Endothelial cell of umbilical vein (primary cell): Measurements from ENCODE around the gene ANO4. TPM values are rescaled to one million over a fixed set of nuclear protein-coding genes. Genes with fewer than 3 reads are reported as not detected.

ENCODE experiments used
- BruUV-seq: library from RNA; stranded (reverse); fragments of 400-500 nt; replicated peaks from 2 replicates; lab custom pipeline; 2021; lab: Mats Ljungman, UMichigan
- CTCF ChIA-PET: fragments of 300-600, 350-600 bp; sonication (Branson Sonifier 250); formaldehyde crosslinking; loops from one replicate; lab custom pipeline; 2021; ENCODE audit warnings: antibody characterized with exemption, inconsistent platforms; lab: Charles Lee
- POLR2A ChIA-PET: fragments of 300-600, 350-600 bp; sonication (Branson Sonifier 250); formaldehyde crosslinking; loops from one replicate; lab custom pipeline; 2021; ENCODE audit warnings: antibody characterized with exemption, inconsistent platforms; lab: Charles Lee
- DNase-seq: peaks from one replicate; pipeline ENCODE4 v3.0.0-alpha.2; 2011; ENCODE audit warnings: low read depth, low spot score
- FAIRE-seq: peaks from 2 replicates; lab custom pipeline; 2011; peaks lifted over from hg19 to GRCh38; lab: Jason Lieb, UNC
- H2AFZ ChIP-seq: 2 replicates; pipeline ENCODE4 v1.6.0; 2012; ENCODE audit warnings: low read depth, low read length, control low read depth, inconsistent platforms
- H3K27ac ChIP-seq: 2 replicates; pipeline ENCODE4 v1.5.1; 2011; ENCODE audit warnings: low read depth, mild to moderate bottlenecking, control low read depth, low read length, moderate library complexity; ENCODE audit not compliant: insufficient read depth
- H3K27me3 ChIP-seq, 2 experiments: 2 replicates each; pipeline versions ENCODE4 v1.6.0 to v1.6.1; 2011; ENCODE audit warnings: low read length in 2 of 2, mixed read lengths in 1 of 2; ENCODE audit not compliant: control insufficient read depth in 2 of 2, insufficient read depth in 2 of 2
- H3K36me3 ChIP-seq, 2 experiments: 2 replicates in 1 of 2; 3 replicates in 1 of 2; pipeline ENCODE4 v1.5.1; 2011; ENCODE audit warnings: low read length in 2 of 2, mild to moderate bottlenecking in 1 of 2, moderate library complexity in 1 of 2; ENCODE audit not compliant: control insufficient read depth in 2 of 2, insufficient read depth in 2 of 2; ENCODE audit errors: extremely low read depth in 1 of 2
- H3K4me1 ChIP-seq: 3 replicates; pipeline ENCODE4 v1.5.1; 2011; ENCODE audit warnings: mild to moderate bottlenecking, low read length; ENCODE audit not compliant: control insufficient read depth, insufficient read depth; ENCODE audit errors: extremely low read depth
- H3K4me2 ChIP-seq: 2 replicates; pipeline ENCODE4 v1.6.1; 2011; ENCODE audit warnings: low read length, control low read depth, mixed read lengths; ENCODE audit not compliant: insufficient read depth
- H3K4me3 ChIP-seq, 3 experiments: fragments of 200-600 bp in 1 of 3; sonication (generic), shearing (Covaris generic) in 1 of 3; replicated peaks in 1 of 3; 2 replicates each; pipeline ENCODE4 v1.5.1; 2011 to 2016; ENCODE audit warnings: control low read depth in 3 of 3, low read length in 3 of 3, mild to moderate bottlenecking in 2 of 3, inconsistent platforms in 1 of 3, low read depth in 1 of 3, moderate library complexity in 1 of 3; ENCODE audit not compliant: insufficient read depth in 1 of 3
- H3K79me2 ChIP-seq: 2 replicates; pipeline ENCODE4 v1.6.0; 2012; ENCODE audit warnings: low read length, inconsistent platforms; ENCODE audit not compliant: control insufficient read depth, insufficient read depth
- H3K9ac ChIP-seq: replicated peaks from 2 replicates; pipeline ENCODE3; 2011; ENCODE audit warnings: low read length, control low read depth; ENCODE audit not compliant: insufficient read depth; ENCODE audit errors: extremely low read depth
- H3K9me1 ChIP-seq: replicated peaks from 3 replicates; pipeline ENCODE4 v1.6.0; 2011; ENCODE audit warnings: mild to moderate bottlenecking, low read length; ENCODE audit not compliant: control insufficient read depth, insufficient read depth; ENCODE audit errors: extremely low read depth
- H3K9me3 ChIP-seq: replicated peaks from 2 replicates; pipeline ENCODE4 v1.5.1; 2012; ENCODE audit warnings: low read length, inconsistent platforms; ENCODE audit not compliant: control insufficient read depth, insufficient read depth
- H4K20me1 ChIP-seq: replicated peaks from 2 replicates; pipeline ENCODE3; 2011; ENCODE audit warnings: mild to moderate bottlenecking, low read length; ENCODE audit not compliant: control insufficient read depth, insufficient read depth; ENCODE audit errors: extremely low read depth
- EZH2 ChIP-seq: IDR thresholded peaks from 2 replicates; pipeline ENCODE4 v1.6.1; 2012; ENCODE audit warnings: borderline replicate concordance, low read depth, mild to moderate bottlenecking, moderate library complexity, low read length, inconsistent platforms; ENCODE audit not compliant: severe bottlenecking
- FOS ChIP-seq: IDR thresholded peaks from 2 replicates; pipeline ENCODE4 v1.6.1; 2011; ENCODE audit warnings: mild to moderate bottlenecking, low read length, moderate library complexity, borderline replicate concordance; ENCODE audit not compliant: insufficient read depth
- GATA2 ChIP-seq: IDR thresholded peaks from 2 replicates; pipeline ENCODE4 v1.7.0; 2011; ENCODE audit warnings: low read depth, mild to moderate bottlenecking, moderate library complexity, mixed read lengths, low read length; ENCODE audit not compliant: insufficient read length, insufficient read depth
- JUN ChIP-seq: IDR thresholded peaks from 2 replicates; pipeline ENCODE4 v1.6.1; 2011; ENCODE audit warnings: borderline replicate concordance, low read depth; ENCODE audit not compliant: insufficient read length, insufficient read depth
- MAX ChIP-seq: IDR thresholded peaks from 2 replicates; pipeline ENCODE4 v1.6.1; 2011; ENCODE audit not compliant: insufficient read depth, insufficient read length
- MYC ChIP-seq: IDR thresholded peaks from one replicate; pipeline ENCODE4 v1.6.1; 2011; ENCODE audit warnings: mild to moderate bottlenecking, low read depth, low read length
- POLR2A ChIP-seq: IDR thresholded peaks from 2 replicates; pipeline ENCODE4 v1.6.1; 2012; ENCODE audit warnings: low read depth, mild to moderate bottlenecking, control low read depth, low read length
- POLR2AphosphoS5 ChIP-seq: IDR thresholded peaks from 2 replicates; pipeline ENCODE4 v1.6.1; 2012; ENCODE audit warnings: low read depth, mild to moderate bottlenecking, control low read depth, low read length, moderate library complexity; ENCODE audit not compliant: insufficient read depth
- dilution Hi-C: fragments of 300-500 bp; cut with MboI; formaldehyde crosslinking; loops from one replicate; pipeline ENCODE4 v1.15.0; 2019; ENCODE audit warnings: low sequenced_read_pairs; ENCODE audit not compliant: extremely low pct_ligation_motif_present
- intact Hi-C: fragments of 100-400 bp; cut with micrococcal nuclease; formaldehyde crosslinking; loops from one replicate; pipeline ENCODE4 v1.10.0; 2022
- polyA plus RNA-seq, 4 experiments: library from polyadenylated mRNA; depleted of rRNA in 3 of 4; stranded (reverse) in 3 of 4; unstranded in 1 of 4; fragments of >200 nt; gene quantifications; 2 replicates each; pipeline versions ENCODE4 v1.2.1 to v1.2.3, GENCODE V29; 2011 to 2012; ENCODE audit warnings: missing spikeins in 1 of 4
- total RNA-seq: library from RNA; stranded (reverse); gene quantifications from 2 replicates; pipeline ENCODE4 v1.2.3, GENCODE V29; 2021
- TF ChIP-seq, protein P1 (sequence below), 2 donors: IDR thresholded peaks; 1 replicate in 1 of 2; 2 replicates in 1 of 2; pipeline ENCODE4 v1.5.1; 2011; ENCODE audit warnings: low read length in 2 of 2, mild to moderate bottlenecking in 2 of 2, moderate library complexity in 2 of 2, control low read depth in 1 of 2, inconsistent platforms in 1 of 2, low read depth in 1 of 2; ENCODE audit not compliant: insufficient read depth in 1 of 2; ENCODE audit errors: extremely low read depth in 1 of 2

ANO4 gene
- total and polyA plus RNA-seq, 2 donors (not counting 3 experiments of a cell fraction or from before 2014, with no cell fraction given): 0.25 TPM; not detected in 1

DNA sequence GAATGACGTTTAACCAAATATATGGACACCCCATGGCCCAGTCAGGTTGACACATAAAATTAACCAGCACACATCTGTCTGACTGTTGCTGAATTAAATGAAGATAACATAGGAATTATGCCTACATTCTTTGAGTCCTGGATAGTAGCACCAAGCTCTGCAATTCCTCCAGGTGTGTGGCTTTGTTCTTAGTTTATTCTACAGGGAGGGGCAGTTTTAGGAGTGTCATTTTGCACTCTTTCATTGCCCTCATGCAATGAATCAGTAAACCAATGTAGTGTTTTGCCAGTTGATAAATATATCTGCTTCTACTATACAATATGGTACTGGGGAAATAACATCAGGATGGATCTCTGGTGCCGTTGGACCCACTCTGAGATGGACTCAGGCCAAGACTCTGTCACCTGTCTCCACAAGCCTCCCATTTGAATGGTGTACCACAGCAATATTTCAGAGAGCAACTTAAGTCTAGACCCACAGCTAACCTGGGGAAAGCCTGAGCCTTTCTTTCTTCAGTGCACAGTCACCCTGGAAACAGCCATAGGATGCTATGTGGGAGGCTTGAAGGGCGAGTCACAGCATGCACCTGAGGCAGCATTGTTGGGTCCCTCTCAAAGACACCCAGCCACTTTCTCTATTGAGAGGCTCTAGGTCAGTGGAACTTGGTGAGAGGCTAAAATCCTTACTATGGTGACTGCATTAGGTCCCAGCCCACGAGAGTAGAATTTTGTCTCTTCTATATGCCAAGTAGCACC lies 73.2 kb downstream of the ANO4 start:
- no TSS peak for BruUV-seq
- Histone ChIP-seq H2AFZ (no peak overlapping the region), H3K9me1 (no peaks in the 10 kb centered on the region), H3K4me2 (no peak overlapping the region), H3K9me3 (peaks cover 2% of the 10 kb centered on the region), H3K79me2 (no peaks in the 10 kb centered on the region), H3K27me3 (no peaks in the 10 kb centered on the region), H3K27ac (no peak overlapping the region), H3K4me3 (no peak overlapping the region), H3K4me1 (no peaks in the 10 kb centered on the region), H3K9ac (no peak overlapping the region), H4K20me1 (no peaks in the 10 kb centered on the region), H3K36me3 (no peaks in the 10 kb centered on the region)
- CTCF ChIA-PET: no interaction called here
- FAIRE-seq (no peak), DNase-seq (no peak)
- TF ChIP-seq POLR2AphosphoS5: no peak
- no peak for TF ChIP-seq GATA2
- TF ChIP-seq, protein P1, sequence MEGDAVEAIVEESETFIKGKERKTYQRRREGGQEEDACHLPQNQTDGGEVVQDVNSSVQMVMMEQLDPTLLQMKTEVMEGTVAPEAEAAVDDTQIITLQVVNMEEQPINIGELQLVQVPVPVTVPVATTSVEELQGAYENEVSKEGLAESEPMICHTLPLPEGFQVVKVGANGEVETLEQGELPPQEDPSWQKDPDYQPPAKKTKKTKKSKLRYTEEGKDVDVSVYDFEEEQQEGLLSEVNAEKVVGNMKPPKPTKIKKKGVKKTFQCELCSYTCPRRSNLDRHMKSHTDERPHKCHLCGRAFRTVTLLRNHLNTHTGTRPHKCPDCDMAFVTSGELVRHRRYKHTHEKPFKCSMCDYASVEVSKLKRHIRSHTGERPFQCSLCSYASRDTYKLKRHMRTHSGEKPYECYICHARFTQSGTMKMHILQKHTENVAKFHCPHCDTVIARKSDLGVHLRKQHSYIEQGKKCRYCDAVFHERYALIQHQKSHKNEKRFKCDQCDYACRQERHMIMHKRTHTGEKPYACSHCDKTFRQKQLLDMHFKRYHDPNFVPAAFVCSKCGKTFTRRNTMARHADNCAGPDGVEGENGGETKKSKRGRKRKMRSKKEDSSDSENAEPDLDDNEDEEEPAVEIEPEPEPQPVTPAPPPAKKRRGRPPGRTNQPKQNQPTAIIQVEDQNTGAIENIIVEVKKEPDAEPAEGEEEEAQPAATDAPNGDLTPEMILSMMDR (IDR thresholded peaks at IDR 0.05; ENCODE audit: extremely low read depth in 1 of 2, insufficient read depth in 1 of 2, low read depth in 1 of 2, low read length in 2 of 2): no peak
- no peak for TF ChIP-seq FOS
- TF ChIP-seq MAX: no peak
- no peak for TF ChIP-seq EZH2
- TF ChIP-seq MYC: no peak
- no peak for TF ChIP-seq POLR2A
- TF ChIP-seq JUN: no peak
- POLR2A ChIA-PET: no interaction called here
- dilution Hi-C loops: no loop called here
- intact Hi-C loops: no loop called here
